Stimulated activated CD4-positive, alpha-beta T cell treated with anti-CD3 and anti-CD28 coated beads, Interleukin-15, amount 100 ng/mL, for 48 hours (primary cell): ENCODE data around the gene AAMDC.
"Not testable (repeated sequence)": the region's sequence is repeated elsewhere in the genome, so short reads cannot be mapped to it uniquely, and the experiment has no call there.

Experiments
- DNase-seq, 2 donors: peaks; one replicate each; pipeline ENCODE4 v3.0.0-alpha.2; 2020; ENCODE audit warnings: low read depth in 2 of 2

Gene AAMDC

GRCh38 chr11:77821349-77821851, 456 bp downstream of the AAMDC start:
- no peak for DNase-seq

- not testable (repeated sequence) for DNase-seq
These were observed 1.2 kb downstream of the AAMDC start for GRCh38 chr11:77822126-77822525.

GRCh38 chr11:77823775-77824174, 2.8 kb downstream of the AAMDC start:
- no peak for DNase-seq

- DNase-seq = no peak
These were observed 8.0 kb downstream of the AAMDC start for GRCh38 chr11:77828926-77829325.

GRCh38 chr11:77833302-77833701, 12.4 kb downstream of the AAMDC start:
- no peak for DNase-seq

- no peak for DNase-seq
These were observed 21.6 kb downstream of the AAMDC start for GRCh38 chr11:77842441-77843121.

- DNase-seq = not testable (repeated sequence)
These were observed 22.8 kb downstream of the AAMDC start for GRCh38 chr11:77843700-77844099.

GRCh38 chr11:77851503-77851902, 30.6 kb downstream of the AAMDC start:
- no peak for DNase-seq

- no peak for DNase-seq
These were observed 33.9 kb downstream of the AAMDC start for GRCh38 chr11:77854838-77855237.

GRCh38 chr11:77857906-77858457, 37.0 kb downstream of the AAMDC start:
- not testable (repeated sequence) for DNase-seq

GRCh38 chr11:77861444-77861843, 40.5 kb downstream of the AAMDC start:
- DNase-seq = not testable (repeated sequence)

GRCh38 chr11:77865805-77866204, 44.9 kb downstream of the AAMDC start:
- no peak for DNase-seq

- DNase-seq = no peak
These were observed 45.4 kb downstream of the AAMDC start for GRCh38 chr11:77866336-77866735.

GRCh38 chr11:77868744-77869143, 47.8 kb downstream of the AAMDC start:
- DNase-seq = no peak

- no peak for DNase-seq
These were observed 50.9 kb downstream of the AAMDC start for GRCh38 chr11:77871855-77872254.

GRCh38 chr11:77873345-77873744, 52.4 kb downstream of the AAMDC start:
- no peak for DNase-seq

- DNase-seq = no peak
These were observed 53.3 kb downstream of the AAMDC start for GRCh38 chr11:77874206-77874605.

GRCh38 chr11:77876045-77876444, 55.1 kb downstream of the AAMDC start:
- no peak for DNase-seq

GRCh38 chr11:77878247-77878646, 57.3 kb downstream of the AAMDC start:
- DNase-seq = not testable (repeated sequence)

GRCh38 chr11:77879218-77879617, 58.3 kb downstream of the AAMDC start:
- no peak for DNase-seq

GRCh38 chr11:77882396-77882795, 61.5 kb downstream of the AAMDC start:
- DNase-seq = no peak

GRCh38 chr11:77883775-77884174, 62.8 kb downstream of the AAMDC start:
- DNase-seq = no peak

- DNase-seq = no peak
These were observed 63.4 kb downstream of the AAMDC start for GRCh38 chr11:77884186-77884828.
